Pons (tissue), 1 donor: Measurements from ENCODE around the gene FBRSL1.

Experiments used
- DNase-seq: peaks from one replicate; pipeline ENCODE4 v3.0.0-alpha.2; 2016; ENCODE audit warnings: low spot score

Gene FBRSL1

GRCh38 chr12:132497514-132498405 is 7.8 kb downstream of the FBRSL1 start:
- no peak for DNase-seq

GRCh38 chr12:132498931-132499330 is 9.0 kb downstream of the FBRSL1 start:
- DNase-seq: no peak

- DNase-seq: no peak
Observed at GRCh38 chr12:132500142-132500855, 10.3 kb downstream of the FBRSL1 start.

GRCh38 chr12:132500856-132501180 is 10.9 kb downstream of the FBRSL1 start:
- no peak for DNase-seq

- no peak for DNase-seq
Observed at GRCh38 chr12:132501204-132501940, 11.4 kb downstream of the FBRSL1 start.

- DNase-seq: no peak
Observed at GRCh38 chr12:132502149-132502881, 12.4 kb downstream of the FBRSL1 start.

- no peak for DNase-seq
Observed at GRCh38 chr12:132502882-132503193, 12.9 kb downstream of the FBRSL1 start.

- no peak for DNase-seq
Observed at GRCh38 chr12:132503618-132504204, 13.8 kb downstream of the FBRSL1 start.

- no peak for DNase-seq
Observed at GRCh38 chr12:132505105-132505851, 15.3 kb downstream of the FBRSL1 start.

- no peak for DNase-seq
Observed at GRCh38 chr12:132505852-132506219, 15.9 kb downstream of the FBRSL1 start.

GRCh38 chr12:132506328-132507160 is 16.6 kb downstream of the FBRSL1 start:
- DNase-seq: peak; percentile 73

- DNase-seq: no peak
Observed at GRCh38 chr12:132507161-132507538, 17.2 kb downstream of the FBRSL1 start.

GRCh38 chr12:132507656-132508490 is 17.9 kb downstream of the FBRSL1 start:
- DNase-seq: no peak

- DNase-seq: no peak
Observed at GRCh38 chr12:132508491-132508740, 18.5 kb downstream of the FBRSL1 start.

GRCh38 chr12:132508860-132509732 is 19.1 kb downstream of the FBRSL1 start:
- DNase-seq: no peak

- no peak for DNase-seq
Observed at GRCh38 chr12:132510111-132510724, 20.3 kb downstream of the FBRSL1 start.

- no peak for DNase-seq
Observed at GRCh38 chr12:132510746-132511477, 21.0 kb downstream of the FBRSL1 start.
